Neuronal stem cell (in vitro differentiated cells): ENCODE data around the gene HGFAC.
A peak's percentile ranks its signal among the peaks of the same experiment; 100 is the strongest.

Experiments
- DNase-seq: peaks from one replicate; pipeline ENCODE4 v3.0.0-alpha.2; 2013; ENCODE audit warnings: low spot score
- H2AFZ ChIP-seq: one replicate; pipeline ENCODE4 v1.6.1; 2013; ENCODE audit warnings: mild to moderate bottlenecking, low read length, inconsistent platforms
- H2AK5ac ChIP-seq: 2 replicates; pipeline ENCODE4 v1.6.1; 2013; ENCODE audit warnings: low read depth, mild to moderate bottlenecking, inconsistent platforms, low read length, moderate library complexity, mixed read lengths
- H2BK120ac ChIP-seq: 2 replicates; pipeline ENCODE4 v1.6.1; 2013; ENCODE audit warnings: low read depth, mild to moderate bottlenecking, inconsistent platforms, low read length, moderate library complexity, mixed read lengths
- H2BK12ac ChIP-seq: one replicate; pipeline ENCODE4 v1.6.1; 2013; ENCODE audit warnings: low read length, inconsistent platforms
- H2BK15ac ChIP-seq: 2 replicates; pipeline ENCODE4 v1.6.1; 2013; ENCODE audit warnings: mild to moderate bottlenecking, low read length, inconsistent platforms, mixed read lengths
- H2BK5ac ChIP-seq: one replicate; pipeline ENCODE4 v1.6.1; 2013; ENCODE audit warnings: inconsistent platforms, mild to moderate bottlenecking, low read length, moderate library complexity
- H3K14ac ChIP-seq: one replicate; pipeline ENCODE4 v1.6.1; 2013; ENCODE audit warnings: low read length, inconsistent platforms
- H3K18ac ChIP-seq: 2 replicates; pipeline ENCODE4 v1.6.1; 2013; ENCODE audit warnings: low read length, inconsistent platforms
- H3K23ac ChIP-seq: 2 replicates; pipeline ENCODE4 v1.6.1; 2013; ENCODE audit warnings: low read depth, mild to moderate bottlenecking, mixed read lengths, low read length, inconsistent platforms; ENCODE audit not compliant: poor library complexity
- H3K27ac ChIP-seq: replicated peaks from 3 replicates; pipeline ENCODE4 v1.5.1; 2013; ENCODE audit warnings: low read length, inconsistent platforms
- H3K27me3 ChIP-seq, 3 experiments: 2 replicates each; pipeline ENCODE4 v1.6.1; 2013; ENCODE audit warnings: low read length in 3 of 3, mild to moderate bottlenecking in 2 of 3, inconsistent platforms in 1 of 3, low read depth in 1 of 3, mixed read lengths in 1 of 3, moderate library complexity in 1 of 3; ENCODE audit not compliant: control insufficient read depth in 3 of 3, insufficient read depth in 3 of 3
- H3K36me3 ChIP-seq, 2 donors: replicated peaks in 1 of 2; 2 replicates each; pipeline ENCODE4 v1.6.1; 2013; ENCODE audit warnings: low read length in 2 of 2; ENCODE audit not compliant: control insufficient read depth in 2 of 2, insufficient read depth in 2 of 2
- H3K4ac ChIP-seq: 2 replicates; pipeline ENCODE4 v1.6.1; 2013; ENCODE audit warnings: inconsistent platforms, mild to moderate bottlenecking, low read length, moderate library complexity
- H3K4me1 ChIP-seq, 2 donors: 1 replicate in 1 of 2; 2 replicates in 1 of 2; pipeline ENCODE4 v1.6.1; 2013; ENCODE audit warnings: low read length in 2 of 2, low read depth in 1 of 2; ENCODE audit not compliant: control insufficient read depth in 2 of 2, insufficient read depth in 1 of 2
- H3K4me2 ChIP-seq: one replicate; pipeline ENCODE4 v1.6.1; 2013; ENCODE audit warnings: mild to moderate bottlenecking, low read length, inconsistent platforms; ENCODE audit not compliant: insufficient read depth, poor library complexity, severe bottlenecking
- H3K4me3 ChIP-seq, 2 donors: 2 replicates each; pipeline ENCODE4 v1.5.1; 2013; ENCODE audit warnings: low read length in 2 of 2, mild to moderate bottlenecking in 2 of 2, inconsistent platforms in 1 of 2, moderate library complexity in 1 of 2
- H3K79me1 ChIP-seq: one replicate; pipeline ENCODE4 v1.6.1; 2013; ENCODE audit warnings: low read depth, mild to moderate bottlenecking, inconsistent platforms, low read length, moderate library complexity
- H3K9ac ChIP-seq: one replicate; pipeline ENCODE4 v1.6.1; 2013; ENCODE audit warnings: mild to moderate bottlenecking, low read depth, low read length, inconsistent platforms; ENCODE audit not compliant: poor library complexity
- H3K9me3 ChIP-seq, 2 donors: replicated peaks in 1 of 2; 2 replicates each; pipeline versions ENCODE3 to v1.6.1; 2013; ENCODE audit warnings: low read length in 2 of 2, mild to moderate bottlenecking in 2 of 2, inconsistent platforms in 1 of 2, low read depth in 1 of 2, mixed read lengths in 1 of 2, moderate library complexity in 1 of 2; ENCODE audit not compliant: control insufficient read depth in 2 of 2, insufficient read depth in 1 of 2
- H4K8ac ChIP-seq: one replicate; pipeline ENCODE4 v1.6.1; 2013; ENCODE audit warnings: low read depth, mild to moderate bottlenecking, inconsistent platforms, low read length, moderate library complexity
- H4K91ac ChIP-seq: one replicate; pipeline ENCODE4 v1.6.1; 2013; ENCODE audit warnings: low read length, low read depth, mild to moderate bottlenecking, inconsistent platforms; ENCODE audit not compliant: poor library complexity
- WGBS, 2 donors: extraction: QIAGEN DNeasy Blood & Tissue Kit; methylation state at CpG; one replicate each; pipeline ENCODE4 v1.1.7; 2013; ENCODE audit warnings: missing lambda C conversion rate in 2 of 2, mixed read lengths in 1 of 2; ENCODE audit not compliant: insufficient read length in 2 of 2, insufficient replicate concordance in 1 of 2; ENCODE audit errors: extremely low coverage in 2 of 2; 5-methylcytosine and 5-hydroxymethylcytosine counted together

Gene HGFAC

GRCh38 chr4:3420956-3421355 is 20.8 kb upstream of the HGFAC start:
- Histone ChIP-seq H3K4me2 (no peak overlapping the region), H3K4me1 (peaks cover 0 to 6% of the 10 kb centered on the region in 2 donors), H3K4ac (no peak overlapping the region), H3K27ac (no peak overlapping the region), H4K91ac (no peak overlapping the region), H2BK120ac (no peak overlapping the region), H3K4me3 (no peak overlapping the region), H3K27me3 (no peaks in the 10 kb centered on the region), H3K14ac (peak overlapping the region; percentile 67), H2AK5ac (no peak overlapping the region), H2AFZ (no peak overlapping the region), H3K9ac (peak overlapping the region; percentile 63), H3K79me1 (peaks cover 1% of the 10 kb centered on the region), H4K8ac (no peak overlapping the region), H3K18ac (peak overlapping the region; percentile 88), H3K23ac (peak overlapping the region; percentile 44), H2BK5ac (no peak overlapping the region), H3K9me3 (no peaks in the 10 kb centered on the region), H3K36me3 (peaks cover 29 to 78% of the 10 kb centered on the region in 2 donors), H2BK15ac (no peak overlapping the region), H2BK12ac (peak overlapping the region; percentile 96)
- DNase-seq: no peak
- no CpG with 5 or more reads among the region's 10 CpGs for WGBS, 2 donors

GRCh38 chr4:3421470-3421869 is 20.3 kb upstream of the HGFAC start:
- no CpG with 5 or more reads among the region's 12 CpGs for WGBS, 2 donors
- H3K27me3 ChIP-seq: no peaks in the 10 kb centered on the region
- DNase-seq: no peak

GRCh38 chr4:3422241-3422801 is 19.4 kb upstream of the HGFAC start:
- Histone ChIP-seq H2AFZ (no peak overlapping the region), H2BK120ac (no peak overlapping the region), H3K36me3 (peaks cover 21 to 71% of the 10 kb centered on the region in 2 donors), H3K79me1 (peaks cover 1% of the 10 kb centered on the region), H3K27ac (no peak overlapping the region), H4K8ac (peak overlapping the region; percentile 30), H2AK5ac (no peak overlapping the region), H3K27me3 (no peaks in the 10 kb centered on the region), H3K18ac (peak overlapping the region; percentile 31), H4K91ac (no peak overlapping the region), H3K4me1 (peaks cover 0 to 6% of the 10 kb centered on the region in 2 donors), H2BK15ac (no peak overlapping the region), H3K9me3 (no peaks in the 10 kb centered on the region), H3K4me3 (no peak overlapping the region), H2BK12ac (no peak overlapping the region), H3K4ac (no peak overlapping the region), H3K14ac (no peak overlapping the region), H3K9ac (no peak overlapping the region), H3K4me2 (no peak overlapping the region), H3K23ac (peak overlapping the region; percentile 57), H2BK5ac (no peak overlapping the region)
- WGBS, 2 donors: no CpG with 5 or more reads among the region's 29 CpGs
- DNase-seq: no peak

More at GRCh38 chr4:3421470-3421869, 20.3 kb upstream of the HGFAC start:
- Histone ChIP-seq H4K8ac (peak overlapping the region; percentile 23), H2BK120ac (no peak overlapping the region), H3K4ac (no peak overlapping the region), H2BK15ac (no peak overlapping the region), H2AFZ (no peak overlapping the region), H2AK5ac (no peak overlapping the region), H3K4me3 (no peak overlapping the region), H3K9ac (peak overlapping the region; percentile 76), H3K4me1 (peaks cover 0 to 6% of the 10 kb centered on the region in 2 donors), H3K36me3 (peaks cover 24 to 73% of the 10 kb centered on the region in 2 donors), H3K9me3 (no peaks in the 10 kb centered on the region), H3K79me1 (peaks cover 1% of the 10 kb centered on the region), H3K23ac (no peak overlapping the region), H3K18ac (peak overlapping the region; percentile 27), H3K27ac (no peak overlapping the region), H2BK5ac (no peak overlapping the region), H3K14ac (no peak overlapping the region), H2BK12ac (no peak overlapping the region), H4K91ac (no peak overlapping the region), H3K4me2 (no peak overlapping the region)

- no peak for DNase-seq
- Histone ChIP-seq H2BK15ac (no peak overlapping the region), H3K27ac (no peak overlapping the region), H4K8ac (no peak overlapping the region), H2AK5ac (peak overlapping the region; percentile 54), H3K9me3 (no peaks in the 10 kb centered on the region), H2BK12ac (no peak overlapping the region), H2AFZ (no peak overlapping the region), H2BK120ac (no peak overlapping the region), H3K4me1 (peaks cover 0 to 6% of the 10 kb centered on the region in 2 donors), H3K23ac (peak overlapping the region; percentile 81), H4K91ac (no peak overlapping the region), H3K14ac (no peak overlapping the region), H3K4me2 (no peak overlapping the region), H3K27me3 (no peaks in the 10 kb centered on the region), H3K9ac (no peak overlapping the region), H3K79me1 (peaks cover 1% of the 10 kb centered on the region), H3K18ac (peak overlapping the region; percentile 80), H3K36me3 (peaks cover 17 to 66% of the 10 kb centered on the region in 2 donors), H2BK5ac (no peak overlapping the region), H3K4me3 (no peak overlapping the region), H3K4ac (no peak overlapping the region)
- no CpG with 5 or more reads among the region's 19 CpGs for WGBS, 2 donors
Observed at GRCh38 chr4:3422808-3423297, 18.9 kb upstream of the HGFAC start.
